ENCODE data around the gene B3GNT7.
"Not testable (repeated sequence)": the region's sequence is repeated elsewhere in the genome, so short reads cannot be mapped to it uniquely, and the experiment has no call there.

Gene B3GNT7

GRCh38 chr2:231367178-231367577 is 28.3 kb upstream of the B3GNT7 start:
- no peak for DNase-seq

GRCh38 chr2:231369580-231370428 is 25.7 kb upstream of the B3GNT7 start:
- no peak for DNase-seq

DNA sequence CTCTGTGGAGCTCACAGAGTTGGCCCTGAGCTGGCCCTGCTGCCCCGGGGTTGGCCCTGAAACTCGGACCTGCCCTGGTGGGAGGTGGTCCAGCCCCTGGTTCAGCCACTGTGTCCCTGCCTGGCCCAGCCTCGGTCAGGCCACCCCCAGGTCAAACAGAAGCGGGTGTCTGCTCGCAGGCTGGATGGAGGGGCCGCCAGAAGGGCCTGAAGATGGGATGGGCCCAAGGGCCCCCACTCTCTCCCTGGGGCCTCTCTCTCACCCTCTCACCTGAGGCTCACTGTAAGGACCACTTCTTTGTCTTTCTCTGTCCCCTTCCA is 25.1 kb upstream of the B3GNT7 start:
- no peak for DNase-seq

DNA sequence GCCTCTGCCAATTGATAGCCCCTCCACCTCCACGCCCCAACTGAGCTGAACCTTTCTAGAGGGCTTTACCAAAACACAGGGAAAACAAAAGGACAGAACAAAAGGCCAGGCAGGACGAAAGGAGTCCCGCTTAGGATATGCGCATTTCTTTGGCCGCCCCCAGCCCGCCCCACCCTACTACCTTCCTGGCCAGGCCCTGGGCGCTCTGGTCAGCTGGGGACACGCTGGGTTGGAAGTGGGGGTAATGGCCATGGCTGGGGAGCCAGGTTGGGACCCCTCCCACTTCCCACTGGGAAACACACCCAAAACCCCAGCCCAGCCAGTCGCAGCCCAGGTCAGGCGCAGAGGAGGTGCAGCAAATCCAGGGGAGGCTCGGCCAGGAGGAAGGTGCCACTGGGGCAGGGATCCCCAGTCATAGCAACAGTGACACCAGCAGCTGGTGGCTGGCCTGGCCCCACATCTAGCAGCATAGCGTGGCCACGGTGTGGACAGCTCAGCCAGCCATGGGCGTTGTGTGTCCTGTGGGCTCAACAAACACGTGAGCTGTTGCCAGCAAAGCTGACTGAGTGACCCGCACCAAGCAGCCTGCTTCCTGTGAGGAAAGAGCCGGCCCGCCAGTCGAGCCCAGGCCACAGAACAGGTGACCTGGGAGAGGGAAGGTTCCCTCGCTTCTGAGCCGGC is 24.6 kb upstream of the B3GNT7 start:
- DNase-seq: no peak

DNA sequence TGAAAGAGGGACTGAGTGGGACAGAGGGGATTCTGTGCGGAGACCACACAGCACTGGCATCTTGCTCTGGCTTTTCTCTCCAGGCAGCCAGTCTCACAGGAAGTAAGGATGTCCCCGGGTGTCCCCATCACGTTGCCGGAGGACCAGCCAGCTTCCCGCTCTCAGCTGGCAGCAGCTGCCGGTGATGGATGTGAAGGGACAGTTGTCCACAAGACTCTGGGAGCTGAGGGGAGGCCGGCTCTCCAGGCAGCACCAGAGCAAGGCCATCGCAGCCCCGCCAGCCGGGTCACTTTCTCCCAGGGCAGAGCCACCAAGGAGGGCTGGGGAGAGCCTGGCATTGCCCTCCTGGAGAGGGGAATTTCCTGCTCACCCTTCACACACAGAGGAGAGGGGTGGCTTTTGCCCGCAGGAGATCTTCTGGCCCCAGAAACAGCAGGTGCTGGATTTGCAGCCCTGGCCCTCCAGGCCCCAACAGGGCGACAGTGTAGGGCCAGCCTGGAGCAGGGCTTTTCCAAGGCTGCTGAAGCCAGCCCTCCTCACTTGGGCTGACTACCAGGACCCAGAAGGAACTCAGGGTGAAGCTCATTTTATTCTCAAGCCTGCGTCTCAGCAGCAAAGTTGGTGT is 24.0 kb upstream of the B3GNT7 start:
- no peak for DNase-seq

GRCh38 chr2:231372326-231372725 is 23.2 kb upstream of the B3GNT7 start:
- DNase-seq: no peak

- DNase-seq: no peak
Measured at GRCh38 chr2:231373184-231373583, 22.3 kb upstream of the B3GNT7 start.

DNA sequence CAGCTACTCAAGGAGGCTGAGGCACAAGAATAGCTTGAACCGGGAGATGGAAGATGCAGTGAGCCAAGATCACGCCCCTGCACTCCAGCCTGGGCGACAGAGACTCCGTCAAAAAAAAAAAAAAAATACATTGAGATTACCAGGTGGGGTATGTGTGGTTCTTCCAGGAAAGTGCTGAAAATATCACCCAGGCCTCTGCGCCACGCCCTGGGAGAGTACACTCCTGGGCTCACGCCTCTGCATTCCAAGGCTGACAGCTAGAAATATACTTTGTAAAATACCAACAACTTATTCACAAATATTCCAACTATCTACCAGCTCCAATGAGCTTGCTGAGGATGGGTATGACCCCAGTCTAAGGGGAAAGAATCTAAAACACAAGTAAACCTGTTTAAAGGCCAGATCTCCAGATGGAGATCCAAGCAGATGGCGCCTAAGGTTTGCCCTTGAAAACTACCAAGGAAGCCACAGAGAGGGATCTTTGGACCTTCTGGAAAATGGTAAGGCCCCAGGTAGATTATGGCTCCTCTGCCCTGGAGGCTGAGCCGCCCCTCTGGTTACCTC is 21.6 kb upstream of the B3GNT7 start:
- no peak for DNase-seq

DNA sequence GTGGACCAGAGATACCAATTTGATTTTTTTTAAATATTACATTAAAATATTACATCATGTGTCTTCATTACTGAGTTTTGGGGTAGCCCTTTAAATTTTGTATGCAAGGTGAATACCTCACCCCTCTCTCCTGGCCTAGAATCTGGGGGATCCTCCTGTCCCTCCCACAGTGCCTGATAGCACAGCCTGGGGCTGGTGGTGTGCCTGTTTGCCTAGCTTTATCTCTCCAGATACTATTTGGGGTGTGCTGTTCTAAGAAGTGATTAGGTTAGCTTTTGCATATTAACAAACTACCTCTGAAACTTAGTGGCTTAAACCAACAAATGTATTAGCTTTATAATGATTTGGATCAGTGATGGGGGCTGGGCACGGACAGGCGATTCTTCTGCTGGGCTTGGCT is 20.7 kb upstream of the B3GNT7 start:
- DNase-seq: no peak

DNA sequence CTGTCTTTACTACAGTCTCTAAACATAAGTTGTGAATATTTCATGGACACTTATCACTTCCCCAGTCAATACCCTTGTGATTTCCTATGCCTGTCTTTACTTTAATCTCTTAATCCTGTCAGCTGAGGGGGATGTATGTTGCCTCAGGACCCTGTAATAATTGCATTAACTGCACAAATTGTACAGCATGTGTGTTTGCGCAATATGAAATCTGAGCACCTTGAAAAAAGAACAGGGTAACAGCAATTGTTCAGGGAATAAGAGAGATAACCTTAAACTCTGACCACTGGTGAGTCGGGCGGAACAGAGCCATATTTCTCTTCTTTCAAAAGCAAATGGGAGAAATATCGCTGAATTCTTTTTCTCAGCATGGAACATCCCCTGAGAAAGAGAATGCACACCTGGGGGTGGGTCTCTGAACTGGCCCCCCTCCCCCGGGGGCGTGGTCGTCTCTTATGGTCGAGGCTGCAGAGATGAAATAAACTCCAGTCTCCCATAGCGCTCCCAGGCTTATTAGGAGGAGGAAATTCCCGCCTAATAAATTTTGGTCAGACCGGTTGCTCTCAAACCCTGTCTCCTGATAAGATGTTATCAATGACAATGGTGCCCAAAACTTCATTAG is 19.4 kb upstream of the B3GNT7 start:
- not testable (repeated sequence) for DNase-seq

DNA sequence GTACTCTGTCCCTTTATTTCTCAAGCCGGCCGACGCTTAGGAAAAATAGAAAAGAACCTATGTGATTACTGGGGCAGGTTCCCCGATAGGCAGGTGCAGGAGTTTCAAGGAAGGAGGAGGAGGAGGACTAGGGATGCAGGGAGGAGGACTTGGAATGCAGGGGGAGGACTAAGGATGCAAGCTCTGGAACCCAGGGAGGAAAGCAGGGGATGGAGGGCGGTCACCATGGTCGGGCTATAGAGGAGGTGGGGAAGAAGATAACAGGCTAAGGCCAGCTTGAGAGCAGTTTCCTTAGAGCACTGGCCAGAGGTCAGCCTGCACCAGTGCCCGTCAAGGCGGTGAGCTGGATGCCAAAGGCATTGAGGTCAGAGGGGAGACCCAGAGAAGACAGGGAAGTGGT is 18.7 kb upstream of the B3GNT7 start:
- DNase-seq: no peak

DNA sequence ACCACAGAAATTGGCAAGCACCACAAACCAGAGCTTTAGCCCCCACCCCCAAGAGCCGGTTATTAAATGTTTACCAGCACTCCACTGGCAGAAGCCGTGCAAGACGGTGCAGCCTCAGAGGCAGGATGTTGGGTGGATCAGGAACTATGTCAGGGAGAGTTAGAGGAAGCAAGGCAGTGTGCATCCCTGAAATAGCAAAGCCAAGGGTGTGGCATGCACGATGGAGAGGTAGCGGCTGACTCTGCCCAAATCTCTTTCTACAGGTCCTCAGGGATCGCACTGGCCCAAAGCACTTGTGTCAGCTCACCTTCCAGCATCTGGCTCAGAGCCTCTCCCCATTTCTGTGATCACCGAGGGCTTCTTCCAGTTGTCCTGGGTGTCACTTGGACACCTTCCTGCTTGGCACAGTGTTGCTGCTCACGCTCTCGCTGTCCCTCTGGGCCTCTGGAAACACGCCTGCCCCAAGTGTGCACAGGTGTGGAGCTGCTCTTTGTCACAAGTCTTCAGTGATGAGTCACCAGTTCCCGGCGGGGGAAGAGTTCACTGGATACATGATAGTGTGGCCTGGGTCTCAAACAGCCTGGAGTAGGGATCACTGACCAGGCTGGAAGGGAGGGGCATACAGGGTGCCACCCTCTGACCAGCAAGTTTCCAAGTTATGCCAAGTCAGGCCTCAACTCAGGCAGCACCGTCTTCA is 17.3 kb upstream of the B3GNT7 start:
- DNase-seq: no peak

GRCh38 chr2:231379266-231380215 is 16.0 kb upstream of the B3GNT7 start:
- no peak for DNase-seq

DNA sequence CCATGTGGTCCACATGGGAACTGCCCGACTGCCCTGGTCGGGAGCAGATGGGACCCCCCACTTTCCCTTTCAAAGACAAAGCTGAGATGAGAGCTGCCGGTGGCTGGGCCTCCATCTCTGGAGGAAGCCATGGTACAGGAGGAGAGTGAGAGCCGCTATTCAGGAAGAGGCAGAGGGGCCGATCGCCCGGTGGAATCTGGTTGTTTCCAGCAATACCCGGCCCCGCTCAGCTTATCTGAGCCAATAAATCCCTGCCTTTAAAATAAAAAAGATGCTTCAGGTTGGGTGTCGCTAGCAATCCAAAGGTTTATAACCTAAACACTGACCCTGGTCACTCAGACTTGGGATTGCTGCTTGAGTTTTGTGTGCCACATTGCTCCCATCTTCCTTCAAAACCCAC is 15.2 kb upstream of the B3GNT7 start:
- DNase-seq: no peak

DNA sequence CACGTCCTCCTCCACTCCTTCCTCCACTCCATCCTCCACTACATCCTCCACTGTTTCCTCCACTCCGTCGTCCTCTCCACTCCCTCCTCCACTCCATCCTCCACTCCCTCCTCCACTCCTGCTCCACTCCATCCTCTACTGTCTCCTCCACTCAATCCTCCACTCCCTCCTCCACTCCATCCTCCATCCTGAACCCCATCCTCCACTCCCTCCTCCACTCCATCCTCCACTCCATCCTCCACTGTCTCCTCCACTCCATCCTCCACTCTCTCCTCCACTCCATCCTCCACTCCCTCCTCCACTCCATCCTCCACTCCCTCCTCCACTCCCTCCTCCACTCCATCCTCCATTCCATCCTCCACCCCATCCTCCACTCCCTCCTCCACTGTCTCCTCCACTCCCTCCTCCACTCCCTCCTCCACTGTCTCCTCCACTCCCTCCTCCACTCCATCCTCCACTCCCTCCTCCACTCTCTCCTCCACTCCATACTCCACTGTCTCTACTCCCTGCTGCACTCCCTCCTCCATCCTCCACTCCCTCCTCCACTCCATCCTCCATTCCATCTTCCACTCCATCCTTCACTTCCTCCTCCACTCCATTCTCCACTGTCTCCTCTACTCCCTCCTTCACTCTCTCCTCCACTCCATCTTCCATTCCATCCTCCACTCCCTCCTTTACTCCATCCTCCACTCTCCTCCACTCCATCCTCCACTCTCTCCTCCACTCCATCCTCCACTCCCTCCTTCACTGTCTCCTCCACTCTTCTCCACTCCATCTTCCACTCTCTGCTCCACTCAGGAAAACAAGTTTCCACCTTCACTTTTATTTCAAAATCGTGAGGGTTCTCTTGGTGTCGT is 14.3 kb upstream of the B3GNT7 start:
- DNase-seq: no peak

GRCh38 chr2:231382116-231382515 is 13.4 kb upstream of the B3GNT7 start:
- DNase-seq: no peak

DNA sequence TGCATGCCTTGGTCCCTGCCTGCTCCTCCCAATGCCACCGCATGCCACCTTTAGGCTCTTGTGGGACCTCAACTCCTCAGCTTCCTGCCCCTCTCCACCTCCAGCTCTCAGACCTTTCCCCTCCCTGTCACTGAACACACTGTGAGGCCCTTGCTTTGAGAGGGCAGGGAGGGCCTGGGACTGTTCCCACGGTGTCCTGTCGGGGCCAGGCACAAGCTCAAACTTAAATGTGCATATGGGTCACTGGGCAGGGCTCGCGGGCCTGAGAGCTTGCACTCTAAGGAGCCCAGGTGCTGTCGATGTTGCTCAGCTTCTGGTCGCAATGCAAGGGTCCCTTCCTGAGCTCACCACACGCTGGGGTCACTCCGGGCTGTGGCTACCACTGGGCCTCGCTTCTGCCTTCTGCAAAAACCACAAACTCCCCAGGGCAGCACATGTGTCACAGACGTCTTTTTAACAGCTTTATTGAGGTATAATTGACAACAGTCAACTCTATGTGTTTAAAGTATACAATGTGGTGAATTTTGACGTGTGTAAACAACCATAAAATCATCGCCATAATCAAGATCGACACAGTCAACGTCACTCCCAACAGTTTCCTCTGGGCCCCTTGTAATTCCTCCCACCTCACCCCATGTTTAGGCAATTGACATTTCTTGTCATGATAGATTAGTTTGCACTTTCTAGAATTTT is 11.9 kb upstream of the B3GNT7 start:
- DNase-seq: no peak

DNA sequence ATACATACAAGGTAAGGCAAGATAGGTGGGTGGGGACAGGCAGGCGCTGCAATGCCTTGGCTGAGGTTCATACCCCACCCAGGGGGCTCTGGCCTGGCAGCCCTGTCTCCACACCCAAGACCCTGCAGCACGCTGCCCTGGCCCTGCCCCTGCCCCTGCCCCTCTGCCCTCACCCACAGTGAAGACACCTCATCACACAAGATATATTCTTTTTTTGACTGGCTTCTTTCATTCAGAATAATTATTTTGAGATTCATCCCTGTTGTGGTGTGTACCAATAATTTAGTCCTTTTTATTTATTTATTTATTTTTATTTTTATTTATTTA is 11.4 kb upstream of the B3GNT7 start:
- DNase-seq: no peak

GRCh38 chr2:231384970-231385369 is 10.5 kb upstream of the B3GNT7 start:
- DNase-seq: no peak

DNA sequence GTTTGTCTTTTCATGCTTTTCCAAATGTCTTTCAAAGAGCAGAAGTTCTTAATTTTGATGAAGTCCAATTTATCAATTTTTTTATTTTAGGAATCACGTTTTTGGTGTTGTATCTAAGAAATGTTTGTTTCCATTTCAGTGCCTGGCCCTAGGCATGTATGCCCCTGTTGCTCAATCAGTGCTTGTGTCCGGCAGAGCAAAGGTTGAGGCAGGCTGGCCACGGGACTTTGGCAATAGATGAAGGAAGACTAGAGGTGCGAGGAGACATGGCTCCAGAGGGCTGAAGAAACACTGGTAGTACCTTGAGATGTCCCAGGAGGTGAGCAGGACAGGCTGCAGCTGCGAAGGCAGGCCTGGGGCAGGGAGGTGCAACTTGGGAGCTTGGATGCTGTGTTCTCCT is 10.1 kb upstream of the B3GNT7 start:
- no peak for DNase-seq

Measured in NCI-H526 treated with DMSO at 0.1 percent for 48 hours (cell line).